OCI-LY1 (cell line): Measurements from ENCODE around the gene CCPG1.

Source experiments
- H2AFZ ChIP-seq: fragments of 200-600 bp; sonication (generic), shearing (Covaris generic); 2 replicates; pipeline ENCODE4 v1.6.0; 2014; ENCODE audit warnings: antibody characterized with exemption, mild to moderate bottlenecking, low read length
- H3F3A ChIP-seq: fragments of 200-600 bp; sonication (generic), shearing (Covaris generic); 2 replicates; pipeline ENCODE4 v1.6.0; 2014; ENCODE audit warnings: mild to moderate bottlenecking, antibody characterized with exemption, low read length, moderate library complexity; ENCODE audit not compliant: insufficient read depth
- H3K27ac ChIP-seq: fragments of 200-600 bp; sonication (generic); 2 replicates; pipeline ENCODE4 v1.5.1; 2014; ENCODE audit warnings: low read length, mixed run types, mild to moderate bottlenecking, low read depth; ENCODE audit not compliant: poor library complexity, severe bottlenecking
- H3K27me3 ChIP-seq: fragments of 200-600 bp; sonication (generic); 2 replicates; pipeline ENCODE4 v1.6.0; 2014; ENCODE audit warnings: antibody characterized with exemption, mild to moderate bottlenecking, low read length, moderate library complexity; ENCODE audit not compliant: insufficient read depth
- H3K36me3 ChIP-seq: fragments of 200-600 bp; sonication (generic); 2 replicates; pipeline ENCODE4 v1.6.1; 2014; ENCODE audit warnings: mild to moderate bottlenecking, antibody characterized with exemption, low read length, moderate library complexity, mixed read lengths; ENCODE audit not compliant: insufficient read depth
- H3K4me1 ChIP-seq: fragments of 200-600 bp; sonication (generic); 2 replicates; pipeline ENCODE4 v1.5.1; 2014; ENCODE audit warnings: mild to moderate bottlenecking, low read length, moderate library complexity; ENCODE audit not compliant: insufficient read depth, severe bottlenecking
- H3K4me2 ChIP-seq: fragments of 200-600 bp; sonication (generic), shearing (Covaris generic); 2 replicates; pipeline ENCODE4 v1.6.1; 2014; ENCODE audit warnings: low read length
- H3K4me3 ChIP-seq: fragments of 200-600 bp; sonication (generic); 2 replicates; pipeline ENCODE4 v1.5.1; 2014; ENCODE audit warnings: low read length, low read depth, mild to moderate bottlenecking, mixed read lengths; ENCODE audit not compliant: poor library complexity, severe bottlenecking
- H3K79me2 ChIP-seq: fragments of 200-600 bp; shearing (Covaris generic); 2 replicates; pipeline ENCODE4 v1.6.1; 2016; ENCODE audit warnings: mixed run types, low read length, mixed read lengths; ENCODE audit not compliant: insufficient read depth
- H3K9ac ChIP-seq: fragments of 200-600 bp; sonication (generic), shearing (Covaris generic); 2 replicates; pipeline ENCODE4 v1.6.1; 2014; ENCODE audit warnings: mild to moderate bottlenecking, low read length, mixed read lengths
- H3K9me2 ChIP-seq: fragments of 200-600 bp; sonication (generic), shearing (Covaris generic); 2 replicates; pipeline ENCODE4 v1.6.1; 2014; ENCODE audit warnings: low read depth, mild to moderate bottlenecking, low read length, mixed read lengths
- H3K9me3 ChIP-seq: fragments of 200-600 bp; shearing (Covaris generic); 2 replicates; pipeline ENCODE4 v1.6.1; 2014; ENCODE audit warnings: low read length, mixed read lengths
- H4K20me1 ChIP-seq: fragments of 200-600 bp; sonication (generic), shearing (Covaris generic); 2 replicates; pipeline ENCODE4 v1.6.0; 2016; ENCODE audit warnings: mild to moderate bottlenecking, low read length; ENCODE audit not compliant: insufficient read depth
- EZH2 ChIP-seq: fragments of 200-600 bp; sonication (generic), shearing (Covaris generic); IDR thresholded peaks from 2 replicates; pipeline ENCODE4 v1.8.0; 2017; ENCODE audit warnings: borderline replicate concordance, mixed run types, mild to moderate bottlenecking, antibody characterized with exemption, low read length, moderate library complexity, mixed read lengths
- TF ChIP-seq, protein P1 (sequence below): fragments of 200-600 bp; sonication (generic), shearing (Covaris generic); IDR thresholded peaks from 2 replicates; pipeline ENCODE4 v1.5.1; 2017; ENCODE audit warnings: mild to moderate bottlenecking, antibody characterized with exemption, low read length, moderate library complexity, mixed read lengths

The CCPG1 gene

DNA sequence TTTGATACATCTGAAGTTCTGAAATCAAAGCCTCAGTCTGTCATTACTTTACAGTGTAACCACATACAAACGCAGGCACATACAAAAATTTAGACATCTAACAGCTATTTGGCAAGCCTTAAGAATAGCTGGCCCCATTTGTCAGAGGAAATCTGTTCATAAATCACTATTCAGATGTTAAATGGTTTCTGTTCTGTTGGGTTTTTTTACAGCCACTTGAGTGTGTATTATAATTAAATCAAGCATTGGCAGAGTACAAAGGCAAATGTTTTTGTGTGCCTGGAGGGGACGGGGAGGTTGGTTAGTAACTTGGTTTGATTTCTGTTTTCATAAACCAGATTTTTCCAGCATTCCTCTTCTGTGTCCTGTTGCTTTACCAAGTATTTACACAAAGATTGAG, 65.0 kb downstream of the CCPG1 start:
- H3K9me2 ChIP-seq: no peaks in the 10 kb centered on the region
- H3K27me3 ChIP-seq: no peaks in the 10 kb centered on the region
- H3K9me3 ChIP-seq: no peaks in the 10 kb centered on the region
- H3K79me2 ChIP-seq: no peaks in the 10 kb centered on the region
- no peak overlapping the region for H3K4me2 ChIP-seq
- H4K20me1 ChIP-seq: no peaks in the 10 kb centered on the region
- no peaks in the 10 kb centered on the region for H3F3A ChIP-seq
- H3K4me1 ChIP-seq: peaks cover 3% of the 10 kb centered on the region
- H3K27ac ChIP-seq: no peak overlapping the region
- H2AFZ ChIP-seq: no peak overlapping the region
- H3K9ac ChIP-seq: no peak overlapping the region
- no peak overlapping the region for H3K4me3 ChIP-seq
- no peak for TF ChIP-seq EZH2
- TF ChIP-seq, protein P1, sequence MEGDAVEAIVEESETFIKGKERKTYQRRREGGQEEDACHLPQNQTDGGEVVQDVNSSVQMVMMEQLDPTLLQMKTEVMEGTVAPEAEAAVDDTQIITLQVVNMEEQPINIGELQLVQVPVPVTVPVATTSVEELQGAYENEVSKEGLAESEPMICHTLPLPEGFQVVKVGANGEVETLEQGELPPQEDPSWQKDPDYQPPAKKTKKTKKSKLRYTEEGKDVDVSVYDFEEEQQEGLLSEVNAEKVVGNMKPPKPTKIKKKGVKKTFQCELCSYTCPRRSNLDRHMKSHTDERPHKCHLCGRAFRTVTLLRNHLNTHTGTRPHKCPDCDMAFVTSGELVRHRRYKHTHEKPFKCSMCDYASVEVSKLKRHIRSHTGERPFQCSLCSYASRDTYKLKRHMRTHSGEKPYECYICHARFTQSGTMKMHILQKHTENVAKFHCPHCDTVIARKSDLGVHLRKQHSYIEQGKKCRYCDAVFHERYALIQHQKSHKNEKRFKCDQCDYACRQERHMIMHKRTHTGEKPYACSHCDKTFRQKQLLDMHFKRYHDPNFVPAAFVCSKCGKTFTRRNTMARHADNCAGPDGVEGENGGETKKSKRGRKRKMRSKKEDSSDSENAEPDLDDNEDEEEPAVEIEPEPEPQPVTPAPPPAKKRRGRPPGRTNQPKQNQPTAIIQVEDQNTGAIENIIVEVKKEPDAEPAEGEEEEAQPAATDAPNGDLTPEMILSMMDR: no peak
- peaks cover 52% of the 10 kb centered on the region for H3K36me3 ChIP-seq

DNA sequence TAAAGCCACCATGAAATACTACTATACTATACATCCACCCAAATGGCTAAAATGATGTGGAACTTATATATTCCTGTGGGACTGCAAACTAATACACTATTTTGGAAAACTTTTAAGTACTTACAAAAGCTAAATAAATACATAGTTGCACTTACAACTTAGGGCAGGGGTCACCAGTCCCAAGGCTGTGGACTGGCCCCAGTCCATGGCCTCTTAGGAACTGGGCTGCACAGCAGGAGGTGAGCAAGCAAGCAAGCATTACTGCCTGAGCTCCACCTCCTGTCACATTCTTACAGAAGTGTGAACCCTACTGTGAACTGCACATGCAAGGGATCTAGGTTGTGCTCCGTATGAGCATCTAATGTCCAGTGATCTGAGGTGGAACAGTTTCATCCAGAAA, 71.0 kb downstream of the CCPG1 start:
- Histone ChIP-seq H3K9ac (no peak overlapping the region), H3K27me3 (no peaks in the 10 kb centered on the region), H3K9me3 (no peaks in the 10 kb centered on the region), H3K4me3 (no peak overlapping the region), H2AFZ (no peak overlapping the region), H3K79me2 (no peaks in the 10 kb centered on the region), H3K36me3 (peaks cover 72% of the 10 kb centered on the region), H4K20me1 (no peaks in the 10 kb centered on the region), H3K4me1 (no peaks in the 10 kb centered on the region), H3K4me2 (no peak overlapping the region), H3F3A (no peaks in the 10 kb centered on the region), H3K9me2 (no peaks in the 10 kb centered on the region), H3K27ac (no peak overlapping the region)
- no peak for TF ChIP-seq EZH2
- TF ChIP-seq, protein P1: no peak

DNA sequence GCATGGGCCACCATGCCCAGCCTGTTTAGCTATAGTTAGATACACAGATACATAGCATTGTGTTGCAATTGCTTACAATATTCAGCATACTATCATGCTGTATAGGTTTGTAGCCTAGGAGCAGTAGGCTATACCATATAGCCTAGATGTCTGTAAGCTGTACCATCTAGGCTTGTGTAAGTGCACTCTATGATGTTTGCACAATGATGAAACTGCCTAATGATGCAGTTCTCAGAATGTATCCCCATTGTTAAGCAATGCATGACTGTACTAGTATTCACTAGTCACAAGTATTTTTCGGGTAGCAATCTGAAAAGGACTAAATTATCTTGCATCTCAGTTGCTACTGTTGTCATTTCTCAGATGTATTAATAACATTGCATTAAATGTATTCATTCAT, 73.2 kb downstream of the CCPG1 start:
- no peaks in the 10 kb centered on the region for H3K79me2 ChIP-seq
- no peak overlapping the region for H3K4me3 ChIP-seq
- no peaks in the 10 kb centered on the region for H3K9me2 ChIP-seq
- no peak overlapping the region for H2AFZ ChIP-seq
- H3K27me3 ChIP-seq: no peaks in the 10 kb centered on the region
- TF ChIP-seq EZH2: no peak
- TF ChIP-seq, protein P1: no peak
- no peaks in the 10 kb centered on the region for H3K9me3 ChIP-seq
- no peak overlapping the region for H3K4me2 ChIP-seq
- H4K20me1 ChIP-seq: no peaks in the 10 kb centered on the region
- no peaks in the 10 kb centered on the region for H3F3A ChIP-seq
- H3K36me3 ChIP-seq: peaks cover 75% of the 10 kb centered on the region
- H3K27ac ChIP-seq: no peak overlapping the region
- no peaks in the 10 kb centered on the region for H3K4me1 ChIP-seq
- no peak overlapping the region for H3K9ac ChIP-seq
